ENCODE measurements around the gene LGALS3BP. TPM values are rescaled to one million over a fixed set of nuclear protein-coding genes. Genes with fewer than 3 reads are reported as not detected.

LGALS3BP gene
- polyA plus RNA-seq, 1 donor (not counting 4 experiments of a cell fraction or from before 2014, with no cell fraction given), result 53.0 TPM

GRCh38 chr17:78998311-78999055 is 18.8 kb upstream of the LGALS3BP start:
- Histone ChIP-seq H3K4me1 (ENCODE audit: control insufficient read depth, extremely low read depth, insufficient read depth, low read length) (peaks cover 20% of the 10 kb centered on the region), H3K27ac (ENCODE audit: control insufficient read depth, insufficient read depth, low read length) (peak overlapping the region; percentile 68), H3K9me3 (ENCODE audit: control insufficient read depth, low read depth, low read length) (no peaks in the 10 kb centered on the region), H3K4me2 (ENCODE audit: control insufficient read depth, extremely low read depth, insufficient read depth, low read depth, low read length) (peak overlapping the region; percentile 82), H2AFZ (ENCODE audit: control insufficient read depth, low read length) (no peak overlapping the region), H3K79me2 (ENCODE audit: control insufficient read depth, insufficient read depth, low read length) (peaks cover 75% of the 10 kb centered on the region), H3K9me1 (ENCODE audit: control insufficient read depth, extremely low read depth, insufficient read depth, low read length) (peaks cover 5% of the 10 kb centered on the region), H4K20me1 (ENCODE audit: control insufficient read depth, extremely low read depth, insufficient read depth, low read length) (peaks cover 9% of the 10 kb centered on the region), H3K9ac (ENCODE audit: control insufficient read depth, extremely low read depth, insufficient read depth, low read length) (peak overlapping the region; percentile 18), H3K27me3 (ENCODE audit: control insufficient read depth, extremely low read depth, insufficient read depth, low read length) (no peaks in the 10 kb centered on the region), H3K4me3 (ENCODE audit: control insufficient read depth in 2 of 3, extremely low read depth in 1 of 3, insufficient read depth in 2 of 3, low read depth in 1 of 3, low read length in 3 of 3) (peak overlapping the region in 1 of 3 experiments; percentile 26), H3K36me3 (ENCODE audit: control insufficient read depth in 2 of 2, extremely low read depth in 1 of 2, insufficient read depth in 2 of 2, low read length in 2 of 2) (peaks cover 33 to 51% of the 10 kb centered on the region in 2 experiments)
- dilution Hi-C loops (cut with MboI; ENCODE audit: extremely low pct_ligation_motif_present, low sequenced_read_pairs), result no loop called here
- FAIRE-seq (peak; percentile 17), DNase-seq (ENCODE audit: low read depth, low spot score) (no peak)
- no peak for TF ChIP-seq EZH2 (IDR thresholded peaks at IDR 0.05; ENCODE audit: low read length)
- no peak for TF ChIP-seq CTCF (optimal IDR thresholded peaks at IDR 0.05 in 1 of 3, IDR thresholded peaks at IDR 0.05 in 1 of 3, conservative IDR thresholded peaks at IDR 0.05 in 1 of 3; ENCODE audit: extremely low read depth in 1 of 3, insufficient read depth in 2 of 3, low read length in 3 of 3)

- FAIRE-seq (peak; percentile 29), DNase-seq (ENCODE audit: low read depth, low spot score) (no peak)
- Histone ChIP-seq H3K36me3 (ENCODE audit: control insufficient read depth in 2 of 2, extremely low read depth in 1 of 2, insufficient read depth in 2 of 2, low read length in 2 of 2) (peaks cover 38 to 52% of the 10 kb centered on the region in 2 experiments), H4K20me1 (ENCODE audit: control insufficient read depth, extremely low read depth, insufficient read depth, low read length) (peaks cover 11% of the 10 kb centered on the region), H3K9ac (ENCODE audit: control insufficient read depth, extremely low read depth, insufficient read depth, low read length) (peak overlapping the region; percentile 33), H2AFZ (ENCODE audit: control insufficient read depth, low read length) (no peak overlapping the region), H3K9me3 (ENCODE audit: control insufficient read depth, low read depth, low read length) (no peaks in the 10 kb centered on the region), H3K4me1 (ENCODE audit: control insufficient read depth, extremely low read depth, insufficient read depth, low read length) (peaks cover 20% of the 10 kb centered on the region), H3K27ac (ENCODE audit: control insufficient read depth, insufficient read depth, low read length) (peak overlapping the region; percentile 68), H3K9me1 (ENCODE audit: control insufficient read depth, extremely low read depth, insufficient read depth, low read length) (peaks cover 5% of the 10 kb centered on the region), H3K4me2 (ENCODE audit: control insufficient read depth, extremely low read depth, insufficient read depth, low read depth, low read length) (peak overlapping the region; percentile 82), H3K27me3 (ENCODE audit: control insufficient read depth, extremely low read depth, insufficient read depth, low read length) (no peaks in the 10 kb centered on the region), H3K79me2 (ENCODE audit: control insufficient read depth, insufficient read depth, low read length) (peaks cover 74% of the 10 kb centered on the region), H3K4me3 (ENCODE audit: control insufficient read depth in 2 of 3, extremely low read depth in 1 of 3, insufficient read depth in 2 of 3, low read depth in 1 of 3, low read length in 3 of 3) (peak overlapping the region in 1 of 3 experiments; percentile 38)
- TF ChIP-seq EZH2 (IDR thresholded peaks at IDR 0.05; ENCODE audit: low read length) (no peak), CTCF (optimal IDR thresholded peaks at IDR 0.05 in 1 of 3, IDR thresholded peaks at IDR 0.05 in 1 of 3, conservative IDR thresholded peaks at IDR 0.05 in 1 of 3; ENCODE audit: extremely low read depth in 1 of 3, insufficient read depth in 2 of 3, low read length in 3 of 3) (no peak)
- dilution Hi-C loops (cut with MboI; ENCODE audit: extremely low pct_ligation_motif_present, low sequenced_read_pairs), result no loop called here
Measured at GRCh38 chr17:78997881-78998280, 18.2 kb upstream of the LGALS3BP start.
